HuH-7 (cell line): Measurements from ENCODE around the gene LAMB3.

Experiments used
- DNase-seq: peaks from one replicate; pipeline ENCODE4 v3.0.0; 2011; ENCODE audit warnings: low spot score

Gene LAMB3

DNA sequence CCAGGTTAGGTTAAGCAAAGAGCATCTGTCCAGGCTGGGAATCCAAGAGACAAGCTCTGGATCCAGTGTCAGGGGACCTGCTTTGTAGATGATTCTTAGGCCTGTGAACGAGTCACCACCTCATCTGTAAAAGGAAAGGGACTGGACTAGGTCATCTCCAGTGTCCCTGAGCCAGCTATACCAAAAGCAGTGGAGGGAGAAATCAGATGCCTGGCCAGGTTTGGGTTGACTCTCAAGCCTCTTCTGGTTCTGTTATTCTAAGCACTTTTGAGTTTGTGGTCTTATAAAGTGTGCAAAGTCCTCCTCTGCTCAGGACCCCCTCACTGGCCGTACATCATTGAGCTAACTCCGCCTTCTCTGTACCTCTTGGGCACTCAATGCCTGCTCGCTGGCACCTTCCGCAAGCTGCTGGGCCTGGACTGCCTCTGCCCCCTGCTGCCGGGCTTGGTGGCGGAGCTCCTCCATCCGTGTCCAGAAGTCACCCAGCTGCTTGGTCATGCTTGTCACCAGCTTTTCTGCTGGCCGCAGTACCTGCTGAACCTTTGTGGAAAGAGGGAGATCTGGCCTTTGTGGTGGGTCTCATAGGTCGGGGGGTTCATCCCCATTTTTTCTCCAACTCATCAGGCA lies 35.1 kb downstream of the LAMB3 start:
- DNase-seq, result no peak

DNA sequence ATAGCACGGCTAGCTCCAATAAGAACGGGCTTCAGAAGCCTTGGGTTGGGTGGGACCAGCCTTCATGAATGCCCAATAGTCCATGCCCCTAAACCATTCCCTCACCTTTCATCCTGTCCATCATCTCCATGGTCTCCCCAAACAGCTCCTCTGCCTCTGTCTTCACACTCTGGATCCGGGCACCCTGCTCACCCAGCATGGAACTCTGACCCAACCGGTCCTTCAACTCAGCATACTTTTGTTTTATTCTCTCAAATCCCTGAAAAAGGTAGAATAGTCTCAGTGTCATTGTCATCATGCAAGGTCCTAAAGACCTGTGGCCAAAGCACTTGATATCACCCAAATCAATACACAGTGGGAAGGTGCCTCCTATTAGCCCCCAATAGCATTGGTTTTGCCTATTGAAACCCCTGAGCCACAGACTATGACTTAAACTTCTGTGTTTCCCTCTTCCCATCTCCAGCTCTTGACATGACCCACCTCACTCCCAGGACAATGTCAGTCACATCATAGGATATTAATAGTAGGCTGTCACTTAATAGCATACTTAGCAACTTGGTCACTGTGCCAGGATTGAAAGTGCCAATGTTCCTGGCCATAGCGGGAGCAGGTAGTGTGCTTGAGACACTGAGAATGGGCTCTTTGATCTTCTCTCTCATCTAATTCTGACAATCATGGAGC lies 35.7 kb downstream of the LAMB3 start:
- DNase-seq, result no peak

DNA sequence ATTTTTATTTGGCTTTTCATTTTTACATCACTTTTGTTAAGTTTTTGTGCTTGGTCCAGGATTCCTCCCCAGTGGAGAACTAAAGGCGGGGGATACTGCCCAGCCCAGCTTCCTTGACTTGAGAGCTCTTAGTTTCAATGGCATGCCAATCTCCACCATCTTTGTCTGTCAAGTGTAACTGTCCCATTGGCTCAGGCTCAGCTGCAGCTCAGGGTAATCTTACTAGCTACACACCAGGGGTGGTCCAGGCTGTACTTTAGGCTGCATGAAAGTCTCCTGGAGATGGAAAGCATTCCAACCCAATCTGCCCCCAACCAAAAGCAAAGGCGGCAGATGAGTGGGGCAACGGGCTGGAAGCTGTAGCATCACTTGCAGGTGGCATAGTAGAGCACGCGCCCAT lies 37.3 kb downstream of the LAMB3 start:
- DNase-seq, result no peak

DNA sequence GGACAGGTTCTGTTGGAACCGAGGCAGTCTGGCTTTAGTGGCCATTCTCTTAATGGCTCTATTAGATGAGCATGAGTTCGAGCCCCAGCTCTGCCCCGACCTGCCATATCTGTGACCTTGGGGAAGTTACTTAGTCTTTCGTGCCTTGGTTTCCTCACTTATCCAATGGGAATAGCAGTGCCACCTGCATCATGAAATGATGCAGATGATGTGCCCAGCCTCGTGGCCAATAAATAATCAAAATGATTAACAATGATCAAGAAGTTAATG lies 38.1 kb downstream of the LAMB3 start:
- DNase-seq, result no peak

DNA sequence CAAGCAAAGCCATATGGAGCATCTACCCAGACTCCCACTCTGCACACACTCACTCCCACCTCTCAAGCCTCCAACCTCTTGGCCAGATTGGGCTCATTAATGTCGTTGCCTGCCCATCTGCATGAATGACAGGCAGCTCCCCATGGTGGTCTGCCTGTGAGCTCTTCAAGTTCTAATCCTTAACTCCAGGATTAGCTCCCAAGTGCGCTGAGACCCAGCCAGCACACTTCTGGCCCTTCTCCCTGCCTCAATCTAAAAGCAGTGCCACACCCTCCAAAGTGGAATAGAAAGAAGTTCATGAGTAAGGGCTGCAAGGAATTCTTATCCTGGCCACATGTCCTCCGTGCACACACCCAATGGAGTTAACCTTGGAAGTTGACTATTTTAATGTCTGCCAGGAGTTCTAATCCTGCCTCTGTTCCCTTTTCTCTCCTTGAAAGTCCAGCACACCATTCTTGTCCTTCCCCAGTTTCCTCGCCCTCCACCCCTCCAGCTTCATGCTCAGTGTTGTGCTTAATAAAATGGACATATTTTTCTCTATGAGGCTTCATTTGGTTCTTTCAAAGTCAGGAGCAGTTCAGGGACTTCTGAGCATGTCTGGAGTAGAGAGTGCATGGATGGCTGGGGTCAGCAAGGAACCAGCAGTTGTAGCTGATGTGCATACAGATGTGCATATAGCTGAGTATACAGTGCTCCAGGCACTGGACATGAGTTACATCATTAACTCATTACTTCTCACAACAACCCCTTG lies 38.6 kb downstream of the LAMB3 start:
- DNase-seq, result no peak

DNA sequence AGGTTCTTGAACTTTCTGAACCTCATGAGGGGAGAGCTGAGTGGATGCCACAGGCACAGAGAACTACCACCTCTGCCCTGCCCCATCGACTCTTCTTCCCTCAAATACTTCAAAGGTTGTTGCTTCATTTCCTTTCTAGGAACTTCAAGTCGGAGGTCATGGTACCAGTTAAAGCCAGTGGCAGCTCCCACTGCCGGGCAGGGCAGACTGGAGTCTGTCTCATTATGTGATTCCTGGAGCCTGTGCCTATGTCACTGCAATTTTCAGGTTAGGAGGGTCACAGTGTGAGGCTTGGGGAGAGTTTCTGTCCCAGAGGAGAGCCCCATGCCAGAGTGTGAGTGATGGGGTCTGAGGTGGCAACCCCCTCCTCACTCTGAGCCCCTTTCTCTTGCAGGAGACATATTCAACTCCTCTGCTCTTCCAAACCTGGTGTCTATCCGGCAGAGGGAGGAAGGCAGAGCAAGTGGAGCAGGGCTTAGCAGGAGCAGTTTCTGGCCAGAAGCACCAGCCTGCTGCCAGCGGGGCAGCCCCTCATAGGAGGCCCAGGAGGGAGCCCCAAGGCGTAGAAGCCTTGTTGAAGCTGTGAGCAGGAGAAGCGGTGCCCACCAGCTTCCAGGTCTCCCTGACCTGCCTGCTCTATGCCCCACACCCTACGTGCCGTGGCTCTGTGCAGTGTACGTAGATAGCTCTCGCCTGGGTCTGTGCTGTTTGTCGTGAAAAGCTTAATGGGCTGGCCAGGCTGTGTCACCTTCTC lies 39.4 kb downstream of the LAMB3 start:
- DNase-seq, result no peak

DNA sequence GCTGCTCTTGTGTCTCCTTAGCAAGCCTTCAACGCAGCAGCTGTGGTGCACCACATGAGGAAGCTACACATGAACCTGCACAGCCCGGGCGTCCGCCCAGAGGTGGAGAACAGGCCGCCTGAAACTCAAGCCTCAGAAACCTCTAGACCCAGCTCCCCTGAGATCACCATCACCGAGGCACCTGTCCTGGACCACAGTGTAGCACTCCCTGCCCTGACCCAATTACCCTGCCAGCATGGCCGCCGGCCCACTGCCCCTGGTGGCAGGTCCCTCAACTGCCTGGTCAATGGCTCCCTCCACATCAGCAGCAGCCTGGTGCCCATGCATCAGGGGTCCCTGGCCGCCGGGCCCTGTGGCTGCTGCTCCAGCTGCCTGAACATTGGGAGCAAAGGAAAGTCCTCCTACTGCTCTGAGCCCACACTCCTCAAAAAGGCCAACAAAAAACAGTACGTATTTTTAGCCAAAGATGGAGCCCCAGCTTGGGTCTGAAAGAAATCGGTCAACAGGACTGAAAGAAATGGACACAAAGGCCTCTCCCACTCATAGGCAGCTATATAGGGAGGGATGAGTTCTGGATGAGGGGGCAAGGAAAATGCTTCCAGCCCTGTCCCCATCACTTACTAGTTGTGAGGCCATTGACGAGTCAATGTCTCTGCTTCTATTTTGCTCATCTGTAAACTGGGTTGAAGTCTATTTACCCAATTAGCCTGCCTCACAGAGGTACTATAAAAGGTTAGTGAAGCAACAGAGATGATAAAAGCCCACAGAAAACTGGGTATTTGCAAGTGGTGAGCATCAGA lies 40.3 kb downstream of the LAMB3 start:
- DNase-seq, result no peak

DNA sequence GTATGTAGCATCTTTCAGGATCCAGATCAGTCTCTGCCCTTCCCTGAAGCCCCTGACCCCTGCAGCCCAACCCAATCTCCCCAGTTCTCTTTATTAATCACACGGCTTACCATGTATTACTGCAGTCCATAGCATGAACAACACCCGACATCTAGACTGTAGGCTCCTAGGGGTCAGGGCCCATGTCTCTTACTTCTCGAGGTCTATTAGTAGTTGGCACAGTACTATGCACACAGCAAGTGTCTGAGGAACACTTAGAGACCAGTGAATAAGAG lies 41.7 kb downstream of the LAMB3 start:
- DNase-seq, result no peak

DNA sequence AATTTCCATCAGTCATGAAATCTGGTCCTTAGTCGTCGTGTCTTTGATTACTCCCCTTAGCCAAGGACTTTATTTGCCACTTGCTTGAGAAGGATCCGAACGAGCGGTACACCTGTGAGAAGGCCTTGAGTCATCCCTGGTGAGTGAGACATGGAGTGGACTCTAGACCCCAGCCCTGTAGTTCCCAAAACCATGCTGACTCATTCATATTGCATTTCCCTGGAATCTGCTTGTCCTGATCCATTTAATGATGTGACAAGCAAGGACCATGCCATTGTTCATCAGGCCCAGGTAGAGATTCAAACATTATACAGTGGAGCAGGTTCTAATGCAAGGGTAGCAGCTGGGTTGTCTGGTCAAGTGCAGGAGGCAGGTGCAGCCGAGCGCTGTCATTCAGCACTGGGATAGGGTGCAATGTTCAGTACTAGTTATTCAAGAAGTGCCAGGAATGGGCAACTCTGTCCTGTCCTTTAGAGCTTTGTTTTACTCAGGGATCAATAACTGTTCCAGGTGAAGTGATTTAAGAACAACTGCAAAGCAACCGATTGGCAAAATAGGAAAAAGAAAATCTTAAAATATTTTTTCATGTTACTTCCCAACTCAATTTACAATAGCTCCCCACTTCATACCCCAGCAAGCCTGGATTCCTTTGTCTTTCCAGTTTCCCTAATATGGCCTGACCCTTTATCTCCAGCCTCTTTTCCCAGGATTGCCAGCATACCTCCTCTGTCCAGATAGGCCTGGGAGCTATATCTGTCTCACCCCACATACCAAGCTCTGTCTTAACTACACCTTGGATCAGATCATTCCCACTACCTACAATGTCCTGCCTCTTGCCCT lies 42.2 kb downstream of the LAMB3 start:
- no peak for DNase-seq

DNA sequence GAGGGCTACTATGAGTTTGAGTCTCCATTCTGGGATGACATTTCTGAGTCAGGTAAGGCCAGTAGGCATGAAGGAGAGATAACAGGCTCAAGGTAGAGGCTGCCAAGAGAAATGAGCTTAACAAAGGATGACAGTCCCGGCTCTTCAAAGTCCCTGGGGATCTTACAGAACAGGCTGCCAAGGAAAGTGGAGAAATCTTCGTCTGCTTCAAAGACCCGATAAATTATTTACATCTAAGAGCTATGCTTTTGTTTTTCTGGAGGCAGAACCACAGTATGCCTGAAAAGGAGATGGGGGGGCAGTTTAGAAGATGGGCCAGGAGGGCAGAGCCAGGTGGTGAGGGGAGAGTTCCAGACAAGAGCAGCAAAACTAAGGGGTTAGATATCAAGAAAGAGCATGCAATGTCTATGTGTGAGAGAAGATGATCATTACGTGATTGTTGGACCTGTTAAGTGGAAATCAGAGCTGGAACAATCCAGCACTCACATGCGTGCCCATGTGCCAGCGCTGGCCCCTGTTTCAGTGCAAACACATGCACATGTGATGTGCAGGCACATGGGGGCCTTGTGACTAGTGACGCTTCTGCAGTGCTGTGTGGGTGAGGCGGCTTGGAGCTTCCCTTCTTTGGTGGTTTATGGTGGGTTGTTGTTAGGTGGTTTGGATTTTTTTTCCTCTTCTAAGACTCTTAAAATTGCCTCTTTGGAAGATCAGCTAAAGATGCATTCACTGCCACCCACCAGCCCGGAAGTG lies 43.0 kb downstream of the LAMB3 start:
- DNase-seq, result no peak

DNA sequence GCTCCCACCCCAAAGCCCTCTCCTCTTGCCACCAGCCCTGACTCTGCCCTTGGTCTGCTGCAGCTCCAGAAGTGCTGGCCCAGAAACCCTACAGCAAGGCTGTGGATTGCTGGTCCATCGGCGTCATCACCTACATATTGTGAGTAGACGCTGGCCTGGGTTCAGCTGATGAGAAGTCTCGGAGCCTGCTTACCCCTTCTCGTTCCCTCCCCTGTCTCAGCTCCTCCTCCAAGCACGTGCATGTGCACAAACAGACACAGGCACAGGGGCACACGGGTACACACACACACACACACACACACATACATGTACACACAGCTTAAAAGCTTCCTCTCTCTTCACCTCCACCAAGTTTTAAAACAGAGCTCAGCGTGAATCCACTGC lies 44.4 kb downstream of the LAMB3 start:
- DNase-seq, result no peak

DNA sequence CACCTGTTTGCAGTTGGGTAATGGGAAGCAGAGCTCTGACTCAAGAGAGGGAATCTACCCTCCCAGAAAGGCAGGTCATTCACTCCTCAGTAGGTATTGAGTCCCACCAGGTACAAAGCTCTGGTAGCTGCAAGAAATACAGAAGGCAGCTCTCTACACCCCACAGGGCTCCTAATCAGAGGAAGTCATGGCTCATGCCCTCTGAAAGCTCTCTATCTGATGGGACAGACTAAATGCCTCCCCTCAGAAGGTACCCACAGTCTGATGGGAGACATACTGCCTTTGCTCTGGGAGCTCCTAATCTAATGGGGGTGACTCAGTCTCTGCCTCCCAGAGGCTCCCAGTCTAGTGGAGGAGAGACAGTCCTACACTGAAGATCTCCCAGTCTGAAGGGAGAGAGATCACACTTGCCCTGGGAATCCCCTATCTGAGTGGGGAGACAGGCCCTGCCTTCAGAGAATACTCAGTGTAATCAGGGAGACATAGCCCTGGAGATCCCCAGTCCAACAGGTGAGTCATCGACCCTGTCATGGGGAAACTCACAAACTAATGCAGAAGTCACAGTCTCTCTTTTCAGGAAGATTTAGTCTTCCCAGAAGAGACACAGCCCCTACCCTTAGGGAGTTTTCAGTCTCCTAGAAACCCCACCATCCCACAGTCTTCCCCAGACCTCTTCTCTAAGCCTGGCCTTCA lies 45.0 kb downstream of the LAMB3 start:
- no peak for DNase-seq

DNA sequence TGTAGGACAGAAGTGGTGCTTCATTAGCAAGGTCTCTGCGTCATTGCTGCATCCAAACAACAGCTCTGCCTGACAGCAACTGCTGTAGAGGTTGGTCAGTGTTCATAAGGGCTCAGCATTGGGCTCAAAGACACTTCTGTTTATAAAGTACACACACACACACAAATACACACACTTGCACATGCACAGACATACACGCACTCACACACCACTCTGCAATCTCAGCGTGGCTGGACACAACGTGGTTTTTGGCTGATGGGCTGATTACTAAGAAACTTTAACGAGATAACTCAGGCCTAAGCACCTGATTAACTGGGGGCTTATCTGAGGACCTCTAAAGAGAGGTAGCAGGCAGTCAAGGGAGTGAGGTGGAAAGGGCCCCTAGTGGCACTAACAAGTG lies 48.3 kb downstream of the LAMB3 start:
- no peak for DNase-seq

DNA sequence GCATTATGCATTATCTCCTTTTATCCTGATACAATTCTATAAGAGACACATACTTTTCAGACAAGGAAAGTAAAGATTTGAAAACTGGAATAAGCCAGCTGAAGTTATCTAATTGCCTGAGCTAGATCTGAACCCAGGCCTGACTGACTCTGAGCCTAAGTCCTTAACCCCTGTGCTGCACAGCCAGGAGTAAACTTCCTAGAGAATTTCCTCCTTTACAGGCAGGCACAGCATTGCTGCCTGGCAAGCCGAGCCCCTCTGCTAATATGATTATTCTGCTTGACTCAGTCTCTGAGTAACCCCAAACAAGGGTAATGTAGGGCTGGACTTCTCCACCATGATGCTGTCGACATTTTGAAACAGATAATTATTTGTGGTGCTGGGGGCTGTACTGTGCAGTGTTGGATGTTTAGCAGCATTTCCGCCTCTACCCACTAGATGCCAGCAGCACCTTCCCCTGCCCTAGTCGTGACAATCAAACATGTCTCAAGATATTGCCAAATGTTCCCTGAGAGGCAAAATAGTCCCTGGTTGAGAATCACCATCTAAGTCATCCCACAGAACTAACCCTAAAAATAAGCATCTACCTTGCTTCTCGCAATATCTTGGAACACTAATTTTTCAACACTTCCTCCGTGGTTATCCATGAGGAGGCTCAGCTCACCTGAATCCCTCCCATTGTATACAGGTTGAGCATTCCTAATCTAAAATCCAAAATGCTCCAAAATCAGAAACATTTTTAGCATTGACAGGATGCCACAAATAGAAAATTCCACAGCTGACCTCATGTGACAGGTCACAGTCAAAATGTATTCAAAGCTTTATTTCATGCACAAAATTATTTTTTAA lies 50.2 kb downstream of the LAMB3 start:
- peak; percentile 16 for DNase-seq

DNA sequence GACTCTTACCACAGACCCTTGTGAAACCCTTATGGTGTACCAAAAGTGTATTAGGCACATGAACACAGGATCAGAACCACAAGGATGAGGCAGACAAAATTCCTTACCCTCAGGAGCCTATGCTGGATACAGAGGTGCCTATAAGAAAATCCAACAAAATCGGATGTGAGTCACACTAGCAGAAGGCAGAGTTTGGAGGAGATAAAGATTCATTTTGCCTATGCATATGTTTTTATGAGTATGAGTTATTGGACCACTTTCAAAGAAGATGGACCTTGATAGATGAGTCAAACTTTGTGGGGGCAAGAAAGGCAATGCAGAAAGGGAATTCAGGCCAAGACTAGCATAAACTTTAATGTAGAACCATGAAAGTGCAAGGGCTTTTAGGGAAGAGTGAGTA lies 51.7 kb downstream of the LAMB3 start:
- no peak for DNase-seq

DNA sequence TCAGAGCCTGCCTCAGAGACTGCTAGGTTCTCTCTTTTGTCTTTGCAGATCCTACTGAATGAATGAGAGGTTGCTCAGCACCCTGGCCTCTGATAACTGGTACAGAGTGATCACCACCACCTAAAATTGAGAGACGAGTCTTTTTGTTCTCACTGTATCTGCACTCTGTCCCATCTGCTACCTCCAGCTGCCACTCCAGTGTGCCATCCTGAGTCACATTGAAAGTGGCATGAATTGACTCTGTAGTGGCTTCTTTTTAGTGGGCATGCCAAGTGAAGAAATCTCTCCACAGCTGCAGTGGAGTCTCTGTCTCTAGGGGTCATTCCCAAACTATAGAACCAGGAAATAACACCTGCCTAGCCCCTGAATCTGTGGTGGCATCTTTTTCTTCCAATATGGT lies 54.0 kb downstream of the LAMB3 start:
- no peak for DNase-seq

DNA sequence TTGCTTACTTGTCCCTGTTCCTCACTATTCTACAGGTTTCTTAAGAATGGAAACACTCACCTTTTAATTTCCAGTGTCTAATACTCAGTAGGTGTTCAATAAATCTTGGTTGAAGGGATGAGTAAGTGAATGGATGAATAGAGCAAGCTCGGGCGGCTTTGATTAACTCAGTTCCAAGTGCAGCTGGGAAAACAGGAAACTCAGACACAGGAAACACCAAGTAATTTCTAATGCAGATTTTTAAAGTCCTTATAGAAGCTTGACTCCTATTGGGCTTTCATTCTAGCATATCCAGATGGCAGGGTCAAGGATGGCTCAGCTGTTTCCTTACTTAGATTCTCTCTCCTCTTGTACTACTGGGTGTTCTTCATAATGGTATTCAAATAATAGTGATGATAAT lies 54.7 kb downstream of the LAMB3 start:
- DNase-seq, result no peak

DNA sequence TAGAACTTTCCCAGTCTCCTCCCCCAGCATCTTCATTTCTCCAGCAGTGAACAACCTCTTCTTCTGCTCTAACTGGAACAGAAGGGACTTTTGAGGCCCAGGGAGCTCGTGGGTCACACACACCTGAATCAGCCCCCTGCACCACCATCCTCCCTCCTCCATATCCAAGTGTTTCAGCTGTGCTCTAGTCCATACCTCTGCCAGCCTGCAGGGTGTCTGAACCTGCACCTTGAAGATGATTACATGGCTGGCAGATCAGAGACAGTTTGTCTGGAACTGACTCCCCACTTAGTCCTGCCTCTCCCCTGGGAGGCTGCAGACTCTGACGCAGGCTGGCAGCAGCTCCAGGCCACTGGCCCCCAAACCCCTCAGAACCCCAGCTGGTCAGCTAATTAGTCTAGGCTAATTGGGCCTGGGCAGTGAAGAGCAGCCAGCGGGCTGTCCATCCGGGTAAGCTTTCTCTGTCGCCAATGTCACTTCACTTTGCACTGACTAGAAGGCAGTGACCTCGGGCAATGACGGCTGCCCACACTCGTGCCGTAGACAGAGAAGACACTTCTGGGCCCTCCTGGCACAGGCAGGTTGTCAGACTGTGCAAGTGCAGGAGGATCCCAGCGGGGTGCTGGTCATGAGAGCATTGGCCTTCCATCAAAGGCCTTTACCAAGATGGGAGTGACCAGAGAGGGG lies 56.5 kb downstream of the LAMB3 start:
- no peak for DNase-seq

DNA sequence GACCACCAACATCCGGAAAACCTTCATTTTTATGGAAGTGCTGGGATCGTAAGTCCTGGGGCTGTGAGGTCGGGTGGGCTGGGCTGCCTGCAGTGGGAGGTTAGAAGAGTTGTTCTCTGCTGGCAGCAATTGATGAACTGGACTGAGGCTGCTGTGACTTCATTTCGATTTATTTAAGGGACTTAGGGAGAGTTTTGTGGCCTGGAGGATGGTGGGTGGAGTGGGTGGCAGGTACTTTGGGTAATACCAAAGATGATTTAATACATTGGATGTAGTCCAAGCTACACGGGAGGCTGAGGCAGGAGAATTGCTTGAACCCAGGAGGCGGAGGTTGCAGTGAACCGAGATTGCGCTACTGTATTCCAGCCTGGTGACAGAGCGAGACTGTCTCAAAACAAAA lies 57.2 kb downstream of the LAMB3 start:
- no peak for DNase-seq
